ENCODE results near the gene RHBG. TPM values are rescaled to one million over a fixed set of nuclear protein-coding genes. Genes with fewer than 3 reads are reported as not detected.

The RHBG gene
- total RNA-seq, 1 experiment from 2014 or later, result 4.0 TPM

DNA sequence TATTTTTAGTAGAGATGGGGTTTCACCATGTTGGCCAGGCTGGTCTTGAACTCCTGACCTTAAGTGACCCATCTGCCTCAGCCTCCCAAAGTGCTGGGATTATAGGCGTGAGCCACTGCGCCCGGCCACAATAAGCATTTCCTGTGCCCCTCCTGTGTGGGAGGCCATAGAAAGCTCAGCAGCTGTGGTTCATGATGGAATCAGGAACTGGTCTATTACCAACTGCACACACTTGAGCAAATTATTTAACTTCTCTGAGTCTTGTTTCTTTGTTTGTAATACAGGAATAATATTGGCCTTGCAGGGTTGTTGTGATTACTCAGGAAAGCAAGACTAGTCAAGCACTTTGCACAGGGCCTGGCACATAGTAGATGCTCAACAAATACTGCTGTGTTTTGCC, 15.0 kb downstream of the RHBG start:
- POLR2A ChIA-PET (ENCODE audit: unreplicated experiment), result no interaction called here

DNA sequence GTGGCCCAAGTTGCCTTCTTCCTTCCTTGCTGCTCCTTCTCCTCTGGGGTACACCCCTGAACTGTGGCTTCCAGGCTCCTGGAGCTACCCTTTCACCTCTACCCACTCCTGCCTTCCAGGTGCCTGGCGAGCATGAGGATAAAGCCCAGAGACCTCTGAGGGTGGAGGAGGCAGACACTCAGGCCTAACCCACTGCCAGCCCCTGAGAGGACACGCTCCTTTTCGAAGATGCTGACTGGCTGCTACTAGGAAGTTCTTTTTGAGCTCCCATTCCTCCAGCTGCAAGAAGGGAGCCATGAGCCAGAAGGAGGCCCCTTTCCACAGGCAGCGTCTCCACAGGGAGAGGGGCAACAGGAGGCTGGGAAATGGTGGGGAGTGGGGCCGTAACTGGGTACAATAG, 15.6 kb downstream of the RHBG start:
- Histone ChIP-seq H3K4me1 (replicated peaks; ENCODE audit: insufficient read depth) (0 out of 2 replicates have a peak, but pooled peaks cover under 1% of the 10 kb centered on the region), H4K20me1 (ENCODE audit: insufficient read depth) (no peaks in the 10 kb centered on the region), H3K9me3 (ENCODE audit: insufficient read depth, low read depth) (no peaks in the 10 kb centered on the region), H2AFZ (no peak overlapping the region), H3K4me3 (no peak overlapping the region), H3K79me2 (ENCODE audit: low read depth) (no peaks in the 10 kb centered on the region), H3K9me2 (ENCODE audit: insufficient read depth) (no peaks in the 10 kb centered on the region), H3K27me3 (ENCODE audit: insufficient read depth, low read depth) (no peaks in the 10 kb centered on the region), H3F3A (ENCODE audit: insufficient read depth, low read depth) (no peaks in the 10 kb centered on the region), H3K4me2 (no peak overlapping the region), H3K36me3 (ENCODE audit: low read depth) (no peaks in the 10 kb centered on the region), H3K27ac (no peak overlapping the region)
- no TSS peak for BruUV-seq (replicated peaks)
- ChIA-PET POLR2A (ENCODE audit: unreplicated experiment) (no interaction called here), CTCF (interaction anchor here (0.7 kb wide), 1 partner anchor 70 kb away, joined by 4 read pairs; no protein-coding TSS in a partner anchor)
- TF ChIP-seq, protein P1, sequence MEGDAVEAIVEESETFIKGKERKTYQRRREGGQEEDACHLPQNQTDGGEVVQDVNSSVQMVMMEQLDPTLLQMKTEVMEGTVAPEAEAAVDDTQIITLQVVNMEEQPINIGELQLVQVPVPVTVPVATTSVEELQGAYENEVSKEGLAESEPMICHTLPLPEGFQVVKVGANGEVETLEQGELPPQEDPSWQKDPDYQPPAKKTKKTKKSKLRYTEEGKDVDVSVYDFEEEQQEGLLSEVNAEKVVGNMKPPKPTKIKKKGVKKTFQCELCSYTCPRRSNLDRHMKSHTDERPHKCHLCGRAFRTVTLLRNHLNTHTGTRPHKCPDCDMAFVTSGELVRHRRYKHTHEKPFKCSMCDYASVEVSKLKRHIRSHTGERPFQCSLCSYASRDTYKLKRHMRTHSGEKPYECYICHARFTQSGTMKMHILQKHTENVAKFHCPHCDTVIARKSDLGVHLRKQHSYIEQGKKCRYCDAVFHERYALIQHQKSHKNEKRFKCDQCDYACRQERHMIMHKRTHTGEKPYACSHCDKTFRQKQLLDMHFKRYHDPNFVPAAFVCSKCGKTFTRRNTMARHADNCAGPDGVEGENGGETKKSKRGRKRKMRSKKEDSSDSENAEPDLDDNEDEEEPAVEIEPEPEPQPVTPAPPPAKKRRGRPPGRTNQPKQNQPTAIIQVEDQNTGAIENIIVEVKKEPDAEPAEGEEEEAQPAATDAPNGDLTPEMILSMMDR (conservative IDR thresholded peaks at IDR 0.05), result no peak
- no peak for TF ChIP-seq EZH2 (IDR thresholded peaks at IDR 0.05; ENCODE audit: low read depth)
- no peak for DNase-seq
- intact Hi-C loops (cut with micrococcal nuclease; ENCODE audit: unreplicated experiment), result loop anchor here (1.0 kb wide), 2 partner anchors 60 to 224 kb away; no protein-coding TSS in a partner anchor

More for the DNA sequence above, 15.0 kb downstream of the RHBG start:
- H3K27me3 ChIP-seq (ENCODE audit: insufficient read depth, low read depth), result no peaks in the 10 kb centered on the region
- no TSS peak for BruUV-seq (replicated peaks)
- TF ChIP-seq EZH2 (IDR thresholded peaks at IDR 0.05; ENCODE audit: low read depth), result no peak
- TF ChIP-seq, protein P1 (conservative IDR thresholded peaks at IDR 0.05), result no peak
- no peak overlapping the region for H3K27ac ChIP-seq
- intact Hi-C loops (cut with micrococcal nuclease; ENCODE audit: unreplicated experiment), result no loop called here
- no peaks in the 10 kb centered on the region for H3K9me2 ChIP-seq (ENCODE audit: insufficient read depth)
- H3K36me3 ChIP-seq (ENCODE audit: low read depth), result no peaks in the 10 kb centered on the region
- no peaks in the 10 kb centered on the region for H3K79me2 ChIP-seq (ENCODE audit: low read depth)
- CTCF ChIA-PET, result no interaction called here
- H3K4me1 ChIP-seq (replicated peaks; ENCODE audit: insufficient read depth), result 0 out of 2 replicates have a peak, but pooled peaks cover 5% of the 10 kb centered on the region
- H3F3A ChIP-seq (ENCODE audit: insufficient read depth, low read depth), result peaks cover 4% of the 10 kb centered on the region; the same call in 1 of the 2 replicates
- H4K20me1 ChIP-seq (ENCODE audit: insufficient read depth), result no peaks in the 10 kb centered on the region
- H3K9me3 ChIP-seq (ENCODE audit: insufficient read depth, low read depth), result no peaks in the 10 kb centered on the region
- no peak for DNase-seq
- no peak overlapping the region for H3K4me3 ChIP-seq
- H3K4me2 ChIP-seq, result no peak overlapping the region
- H2AFZ ChIP-seq, result no peak overlapping the region

DNA sequence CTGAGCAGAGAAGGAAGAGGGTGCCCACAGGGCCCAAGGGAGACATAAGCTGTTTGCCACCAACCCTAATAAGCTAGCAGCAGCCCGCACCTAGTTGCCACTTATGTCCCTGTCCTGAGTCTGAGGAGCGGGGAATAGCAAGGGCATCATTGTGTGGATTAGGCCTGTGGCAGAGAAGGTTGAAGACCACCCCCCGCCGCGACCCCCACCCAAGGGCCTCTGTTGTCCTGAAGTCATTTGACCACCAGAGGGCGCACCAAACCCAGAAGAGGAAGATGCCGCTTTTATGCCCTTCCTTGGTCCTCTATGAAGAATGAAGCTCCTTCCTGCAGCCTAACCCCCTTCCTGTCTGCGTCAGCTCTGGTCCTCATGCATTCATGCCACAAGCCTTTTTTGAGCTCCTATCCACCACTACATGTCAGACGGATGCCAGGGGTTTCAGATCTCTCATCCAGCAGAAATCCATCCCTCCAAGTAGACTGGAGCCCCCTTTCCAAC, 16.6 kb downstream of the RHBG start:
- Histone ChIP-seq H4K20me1 (ENCODE audit: insufficient read depth) (no peaks in the 10 kb centered on the region), H3K27ac (no peak overlapping the region)
- BruUV-seq (replicated peaks), result no TSS peak

More for the DNA sequence above, 16.6 kb downstream of the RHBG start:
- Histone ChIP-seq H2AFZ (no peak overlapping the region), H3F3A (ENCODE audit: insufficient read depth, low read depth) (no peaks in the 10 kb centered on the region), H3K36me3 (ENCODE audit: low read depth) (no peaks in the 10 kb centered on the region), H3K27me3 (ENCODE audit: insufficient read depth, low read depth) (no peaks in the 10 kb centered on the region), H3K79me2 (ENCODE audit: low read depth) (no peaks in the 10 kb centered on the region), H3K4me2 (no peak overlapping the region), H3K4me1 (replicated peaks; ENCODE audit: insufficient read depth) (no peaks in the 10 kb centered on the region), H3K9me2 (ENCODE audit: insufficient read depth) (no peaks in the 10 kb centered on the region), H3K4me3 (no peak overlapping the region), H3K9me3 (ENCODE audit: insufficient read depth, low read depth) (no peaks in the 10 kb centered on the region)
- peak in 1 of 2 experiments; percentile 45 for DNase-seq
- intact Hi-C loops (cut with micrococcal nuclease; ENCODE audit: unreplicated experiment), result loop anchor here (1.0 kb wide), 2 partner anchors 59 to 223 kb away; no protein-coding TSS in a partner anchor
- ChIA-PET POLR2A (ENCODE audit: unreplicated experiment) (interaction anchor here (0.6 to 1.5 kb wide), 4 partner anchors 60 to 321 kb away, joined by 4 to 13 read pairs (median 10); partner anchors contain the start of gene MEF2D), CTCF (interaction anchor here (0.5 to 2.7 kb wide), 33 partner anchors 11 to 614 kb away, joined by 3 to 74 read pairs (median 6); partner anchors contain the start of gene RHBG)
- TF ChIP-seq, protein P1 (conservative IDR thresholded peaks at IDR 0.05), result peak; percentile 100
- TF ChIP-seq EZH2 (IDR thresholded peaks at IDR 0.05; ENCODE audit: low read depth), result no peak
